ENCODE results near the gene XXYLT1.
"Not testable (repeated sequence)": the region's sequence is repeated elsewhere in the genome, so short reads cannot be mapped to it uniquely, and the experiment has no call there.

- not testable (repeated sequence) for TF ChIP-seq CTCF, EP300 (IDR thresholded peaks at IDR 0.05)
Measured at GRCh38 chr3:195037586-195037985, 233.4 kb downstream of the XXYLT1 start.

All from tibial nerve (tissue), 4 donors.